HepG2 (cell line): Measurements from ENCODE around the gene MEGF6.

Experiments
- CREM ChIP-seq, 2 experiments: sonication (generic) in 1 of 2; formaldehyde crosslinking in 1 of 2; IDR thresholded peaks; 2 replicates each; pipeline versions ENCODE4 v1.4.0 to v1.6.1; 2016 to 2020; ENCODE audit warnings: antibody characterized with exemption in 1 of 2, mild to moderate bottlenecking in 1 of 2, missing genetic modification reagents in 1 of 2
- GABPA ChIP-seq, 2 experiments: IDR thresholded peaks; 2 replicates each; pipeline ENCODE4 v1.6.1; 2011 to 2016; ENCODE audit warnings: low read depth in 2 of 2, low read length in 1 of 2, missing biosample characterization in 1 of 2, missing genetic modification characterization in 1 of 2
- MAZ ChIP-seq, 2 experiments: sonication (generic) in 1 of 2; formaldehyde crosslinking in 1 of 2; IDR thresholded peaks; 2 replicates each; pipeline versions ENCODE4 v1.5.0 to v1.6.1; 2012 to 2020; ENCODE audit warnings: low read depth in 2 of 2, mild to moderate bottlenecking in 2 of 2, borderline replicate concordance in 1 of 2, improper control_type of control experiment in 1 of 2, low read length in 1 of 2, missing genetic modification reagents in 1 of 2, moderate library complexity in 1 of 2
- TF ChIP-seq, protein P1 (sequence below): sonication (generic); formaldehyde crosslinking; IDR thresholded peaks from 2 replicates; pipeline ENCODE4 v1.4.0; 2020; ENCODE audit warnings: mild to moderate bottlenecking, missing genetic modification reagents

DNA sequence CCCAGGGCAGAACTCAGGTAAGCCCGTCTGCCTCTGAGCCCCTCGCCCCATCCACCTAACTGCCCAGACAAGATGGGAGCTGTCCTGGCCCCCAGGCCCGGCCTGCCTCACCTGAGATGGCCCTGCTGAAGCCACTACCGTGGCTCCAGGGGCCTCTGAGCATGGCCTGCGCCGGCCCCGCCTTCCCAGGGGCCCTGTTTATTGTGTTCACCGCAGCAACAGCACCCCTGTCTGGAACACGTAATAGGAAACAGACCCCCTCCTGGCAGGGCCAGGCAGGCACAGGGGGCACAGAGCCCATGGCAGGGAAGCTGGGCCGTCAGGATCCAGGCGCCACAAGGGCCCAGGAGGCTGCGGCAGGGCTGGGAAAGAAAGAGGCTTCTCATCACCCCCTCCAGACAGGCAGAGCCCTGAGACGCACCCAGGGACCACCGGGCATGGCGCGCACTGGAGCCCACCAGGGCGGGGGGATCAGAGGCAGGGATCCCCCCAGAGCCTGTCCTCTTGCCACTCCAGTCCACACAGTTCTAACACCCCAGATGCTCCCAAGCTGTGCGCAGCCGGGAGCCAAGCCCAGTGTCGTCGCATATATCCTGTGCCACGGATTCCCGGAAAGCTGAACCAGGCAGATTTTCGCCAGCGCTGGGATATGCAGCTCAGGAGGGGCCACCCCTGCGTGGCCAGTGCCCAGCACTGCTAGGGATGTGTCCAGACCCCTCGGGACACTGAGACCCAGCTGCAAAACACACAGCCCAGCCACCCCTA, 94.2 kb downstream of the MEGF6 start:
- TF ChIP-seq CREM (IDR thresholded peaks at IDR 0.05) = no peak
- no peak for TF ChIP-seq CREM (CRISPR knock-in tag; IDR thresholded peaks at IDR 0.05)
- TF ChIP-seq MAZ (IDR thresholded peaks at IDR 0.05; ENCODE audit: borderline replicate concordance, low read depth, low read length) = no peak
- no peak for TF ChIP-seq MAZ (CRISPR knock-in tag; IDR thresholded peaks at IDR 0.05; ENCODE audit: low read depth)
- TF ChIP-seq GABPA (IDR thresholded peaks at IDR 0.05; ENCODE audit: low read depth, low read length) = no peak
- no peak for TF ChIP-seq GABPA (CRISPR knock-in tag; IDR thresholded peaks at IDR 0.05; ENCODE audit: low read depth)
- TF ChIP-seq, protein P1, sequence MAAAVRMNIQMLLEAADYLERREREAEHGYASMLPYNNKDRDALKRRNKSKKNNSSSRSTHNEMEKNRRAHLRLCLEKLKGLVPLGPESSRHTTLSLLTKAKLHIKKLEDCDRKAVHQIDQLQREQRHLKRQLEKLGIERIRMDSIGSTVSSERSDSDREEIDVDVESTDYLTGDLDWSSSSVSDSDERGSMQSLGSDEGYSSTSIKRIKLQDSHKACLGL = no peak
